NCI-H1105 treated with DMSO at 0.1 percent for 48 hours (cell line): ENCODE results near the gene PYGB.
"Not testable (repeated sequence)": the region's sequence is repeated elsewhere in the genome, so short reads cannot be mapped to it uniquely, and the experiment has no call there.

Experiments
- DNase-seq: peaks from one replicate; lab custom pipeline; 2025; lab: John Stamatoyannopoulos, UW

The PYGB gene

DNA sequence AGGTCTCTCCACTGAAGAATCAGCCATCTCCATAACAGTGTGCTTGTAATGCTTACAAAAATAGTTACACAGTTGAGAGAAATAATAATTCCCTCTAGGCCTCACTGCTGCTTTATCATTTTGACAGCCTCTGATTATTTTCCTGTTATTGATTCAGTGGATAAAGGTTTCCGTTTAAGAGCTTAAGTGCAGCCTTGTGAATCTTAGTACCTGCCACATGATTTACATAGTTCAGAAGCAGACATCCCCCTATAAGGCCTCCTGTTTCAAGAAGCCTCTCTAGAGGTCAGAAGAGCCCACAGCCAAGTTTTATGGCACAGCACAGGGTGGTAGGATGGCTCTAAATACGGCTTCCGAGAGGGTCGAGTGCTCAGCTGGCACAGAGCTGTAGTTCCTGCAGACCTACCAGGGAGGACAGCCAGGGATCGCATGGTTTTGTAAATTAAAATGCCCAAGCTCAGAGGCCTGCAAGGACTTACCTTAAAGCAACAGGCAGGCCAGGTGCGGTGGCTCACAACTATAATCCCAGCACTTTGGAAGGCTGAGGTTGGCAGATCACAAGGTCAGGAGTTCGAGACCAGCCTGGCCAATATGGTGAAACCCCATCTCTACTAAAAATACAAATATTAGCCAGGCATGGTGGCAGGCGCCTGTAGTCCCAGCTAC, 17.6 kb upstream of the PYGB start:
- DNase-seq, result no peak

- DNase-seq, result no peak
These were observed 14.7 kb upstream of the PYGB start for GRCh38 chr20:25233016-25233772.

DNA sequence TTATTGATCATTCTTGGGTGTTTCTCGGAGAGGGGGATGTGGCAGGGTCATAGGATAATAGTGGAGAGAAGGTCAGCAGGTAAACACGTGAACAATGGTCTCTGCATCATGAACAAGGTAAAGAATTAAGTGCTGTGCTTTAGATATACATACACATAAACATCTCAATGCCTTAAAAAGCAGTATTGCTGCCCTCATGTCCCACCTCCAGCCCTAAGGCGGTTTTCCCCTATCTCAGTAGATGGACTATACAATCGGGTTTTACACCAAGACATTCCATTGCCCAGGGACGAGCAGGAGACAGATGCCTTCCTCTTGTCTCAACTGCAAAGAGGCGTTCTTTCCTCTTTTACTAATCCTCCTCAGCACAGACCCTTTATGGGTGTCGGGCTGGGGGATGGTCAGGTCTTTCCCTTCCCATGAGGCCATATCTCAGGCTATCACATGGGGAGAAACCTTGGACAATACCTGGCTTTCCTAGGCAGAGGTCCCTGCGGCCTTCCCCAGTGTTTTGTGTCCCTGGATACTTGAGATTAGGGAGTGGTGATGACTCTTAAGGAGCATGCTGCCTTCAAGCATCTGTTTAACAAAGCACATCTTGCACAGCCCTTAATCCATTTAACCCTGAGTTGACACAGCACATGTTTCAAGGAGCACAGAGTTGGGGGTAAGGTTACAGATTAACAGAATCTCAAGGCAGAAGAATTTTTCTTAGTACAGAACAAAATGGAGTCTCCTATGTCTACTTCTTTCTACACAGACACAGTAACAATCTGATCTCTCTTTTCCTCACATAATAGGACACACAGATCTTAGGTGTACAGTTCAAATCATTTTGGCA, 13.7 kb upstream of the PYGB start:
- DNase-seq, result not testable (repeated sequence)

- no peak for DNase-seq
These were observed 11.2 kb upstream of the PYGB start for GRCh38 chr20:25236450-25237304.

GRCh38 chr20:25237610-25238318, 10.1 kb upstream of the PYGB start:
- no peak for DNase-seq

DNA sequence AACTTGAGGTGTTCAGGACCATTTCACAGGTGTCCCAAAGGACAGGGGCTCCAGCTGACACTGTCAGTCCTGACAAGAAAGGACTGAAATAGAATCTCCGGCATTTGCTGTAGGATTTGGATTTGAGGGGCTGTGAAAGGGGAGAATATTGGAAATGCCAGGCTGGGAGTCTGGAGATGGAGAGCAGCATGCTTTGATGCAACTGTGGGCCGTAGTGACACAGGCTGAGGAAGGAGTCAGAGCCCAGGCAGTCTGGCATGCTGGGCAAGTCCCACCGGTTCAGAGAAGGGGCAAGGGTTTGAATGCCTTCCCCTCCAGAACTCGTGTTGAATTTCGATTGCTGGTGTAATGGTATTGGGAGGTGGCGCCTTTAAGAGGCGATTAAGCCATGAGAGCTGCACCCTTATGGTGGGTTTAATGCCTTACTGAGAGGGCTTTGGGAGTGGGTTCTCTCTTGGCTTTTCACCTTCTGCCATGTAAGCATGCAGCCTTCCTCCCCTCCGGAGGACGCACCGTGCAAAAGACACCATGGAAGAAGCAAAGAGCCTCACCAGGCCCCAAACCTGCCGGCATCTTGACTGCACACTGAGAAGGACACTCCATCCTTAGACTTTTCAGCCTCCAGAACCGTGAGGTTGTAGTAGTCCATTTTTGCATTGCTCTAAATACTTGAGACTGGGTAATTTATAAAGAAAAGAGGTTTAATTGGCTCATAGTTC, 9.4 kb upstream of the PYGB start:
- no peak for DNase-seq

DNA sequence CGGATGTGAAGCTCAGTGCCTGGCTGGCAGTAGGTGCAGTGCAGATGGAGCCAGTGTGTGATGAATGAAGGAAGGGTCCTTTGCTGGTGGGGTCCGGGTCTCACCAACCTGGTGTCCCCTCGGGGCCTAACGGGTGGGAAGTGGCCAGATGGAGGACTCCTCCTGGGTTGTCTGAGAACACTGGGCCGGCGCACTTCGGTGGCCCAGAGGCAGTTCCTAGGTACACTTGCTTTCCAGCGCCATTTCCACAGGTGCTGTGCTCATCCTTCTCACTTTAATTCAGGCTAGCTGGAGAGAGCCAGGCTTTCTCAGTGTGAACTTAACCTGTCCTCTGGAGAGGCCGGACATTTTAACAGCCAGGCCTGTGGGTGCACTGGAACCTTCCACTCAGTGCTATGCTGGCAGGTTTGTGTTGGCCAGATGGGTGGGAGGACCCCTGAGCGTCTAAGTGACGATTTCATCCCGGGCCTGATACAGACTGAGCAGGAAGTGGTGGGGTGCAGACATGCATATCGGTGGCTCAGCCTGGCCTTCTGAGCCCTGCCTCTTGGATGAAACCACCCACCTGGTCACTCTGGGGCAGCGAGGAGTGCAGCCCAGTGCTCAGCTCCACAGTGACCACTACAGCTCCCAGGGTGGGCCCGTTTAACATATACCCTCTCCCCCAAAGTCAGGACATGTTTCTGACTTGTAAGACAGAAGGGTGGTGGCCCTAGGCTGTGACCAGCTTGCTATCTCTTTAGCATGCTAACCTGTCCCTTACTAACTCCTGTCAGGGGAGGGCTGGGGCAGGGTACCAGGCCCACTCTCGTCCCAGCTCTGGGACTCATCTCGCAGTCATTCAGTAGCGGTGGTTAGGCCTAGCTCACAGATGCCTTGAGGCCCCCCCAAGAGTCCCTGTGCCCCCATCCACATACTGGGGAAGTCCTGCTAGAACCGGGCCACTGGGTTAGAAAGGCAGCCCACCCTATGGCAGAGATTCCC, 8.2 kb upstream of the PYGB start:
- DNase-seq, result no peak

- DNase-seq, result not testable (repeated sequence)
These were observed 6.8 kb upstream of the PYGB start for GRCh38 chr20:25240851-25241658.

- DNase-seq, result not testable (repeated sequence)
These were observed 6.3 kb upstream of the PYGB start for GRCh38 chr20:25241659-25241955.

- DNase-seq, result no peak
These were observed 5.7 kb upstream of the PYGB start for GRCh38 chr20:25242231-25242630.

- no peak for DNase-seq
These were observed 4.4 kb upstream of the PYGB start for GRCh38 chr20:25243416-25243979.

DNA sequence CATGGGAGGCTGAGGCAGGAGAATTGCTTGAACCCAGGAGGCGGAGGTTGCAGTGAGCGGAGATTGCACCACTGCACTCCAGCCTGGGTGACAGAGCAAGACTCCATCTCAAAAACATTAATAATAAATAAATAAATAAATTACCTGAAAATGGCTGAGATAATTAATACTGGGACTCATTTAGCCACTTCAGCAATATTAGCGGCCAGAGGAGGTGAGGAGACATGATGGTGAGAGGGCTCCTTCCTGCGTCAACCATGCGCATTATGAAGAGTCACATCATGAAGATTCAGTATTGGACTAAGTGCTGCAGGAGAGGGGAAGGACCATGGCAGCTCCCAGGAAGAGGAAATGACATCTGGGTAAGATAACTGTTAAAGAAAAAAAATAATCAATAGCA, 2.9 kb upstream of the PYGB start:
- no peak for DNase-seq

- no peak for DNase-seq
These were observed 2.4 kb upstream of the PYGB start for GRCh38 chr20:25245461-25245860.

GRCh38 chr20:25246182-25246999, 1.5 kb upstream of the PYGB start:
- no peak for DNase-seq

GRCh38 chr20:25247000-25247517, 826 bp upstream of the PYGB start:
- DNase-seq, result peak; percentile 61

DNA sequence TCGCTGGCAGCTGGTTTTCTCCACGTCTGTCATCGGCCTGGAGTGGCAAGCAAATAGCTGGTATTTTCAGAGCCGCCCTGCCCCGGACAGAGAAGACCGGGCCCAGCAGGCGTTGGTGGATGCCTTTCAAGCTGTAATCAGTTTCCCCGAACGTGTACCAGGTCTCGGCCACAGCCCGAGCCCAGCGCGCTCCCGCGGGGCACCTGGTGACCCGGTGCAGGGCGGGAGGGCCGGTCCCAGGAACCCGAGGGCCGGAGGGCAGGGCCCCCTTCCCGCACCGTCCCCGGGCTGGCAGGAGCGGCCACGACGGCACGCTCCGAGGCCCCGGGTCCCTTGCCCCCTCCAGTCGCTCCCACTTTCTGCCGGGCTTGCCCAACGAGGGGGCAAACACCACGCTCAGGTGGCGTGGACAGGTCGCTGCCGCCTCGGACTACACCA, 348 bp upstream of the PYGB start:
- DNase-seq, result peak; percentile 61

GRCh38 chr20:25248786-25249172, 894 bp downstream of the PYGB start:
- DNase-seq, result no peak
